WTC11 (cell line): ENCODE data around the gene ADGRF3.

Experiments used
- CREB1 ChIP-seq: sonication (generic); formaldehyde crosslinking; IDR thresholded peaks from 2 replicates; pipeline ENCODE4 v1.8.0; 2023; ENCODE audit warnings: mild to moderate bottlenecking, missing genetic modification reagents
- CTCF ChIP-seq: fragments of 200-600 bp; IDR thresholded peaks from 2 replicates; pipeline ENCODE4 v1.8.0; 2022; ENCODE audit warnings: antibody characterized with exemption
- IRF1 ChIP-seq: sonication (generic); formaldehyde crosslinking; IDR thresholded peaks from 2 replicates; pipeline ENCODE4 v1.8.0; 2023; ENCODE audit warnings: missing genetic modification reagents
- NR1H2 ChIP-seq: sonication (generic); formaldehyde crosslinking; IDR thresholded peaks from 2 replicates; pipeline ENCODE4 v1.9.0; 2021; ENCODE audit warnings: mild to moderate bottlenecking, moderate library complexity, missing genetic modification reagents
- PRRX2 ChIP-seq: fragments of 250-450 bp; sonication (Bioruptor Pico); IDR thresholded peaks from 2 replicates; pipeline ENCODE4 v1.8.0; 2021; ENCODE audit warnings: mild to moderate bottlenecking

GRCh38 chr2:26356111-26356510 lies 9.5 kb upstream of the ADGRF3 start:
- TF ChIP-seq CTCF = no peak
- no peak for TF ChIP-seq CREB1 (CRISPR knock-in tag)
- TF ChIP-seq NR1H2 (CRISPR knock-in tag) = no peak
- no peak for TF ChIP-seq IRF1 (CRISPR knock-in tag)
- no peak for TF ChIP-seq PRRX2 (CRISPR knock-in tag)
